GM19043 (cell line): Measurements from ENCODE around the gene KIF26B.

ENCODE experiments used
- ATAC-seq: cut with Tn5 transposase; IDR thresholded peaks from one replicate; pipeline ENCODE4 v1.9.1; 2021; ENCODE audit warnings: low read depth; ENCODE audit not compliant: unreplicated experiment

The KIF26B gene

DNA sequence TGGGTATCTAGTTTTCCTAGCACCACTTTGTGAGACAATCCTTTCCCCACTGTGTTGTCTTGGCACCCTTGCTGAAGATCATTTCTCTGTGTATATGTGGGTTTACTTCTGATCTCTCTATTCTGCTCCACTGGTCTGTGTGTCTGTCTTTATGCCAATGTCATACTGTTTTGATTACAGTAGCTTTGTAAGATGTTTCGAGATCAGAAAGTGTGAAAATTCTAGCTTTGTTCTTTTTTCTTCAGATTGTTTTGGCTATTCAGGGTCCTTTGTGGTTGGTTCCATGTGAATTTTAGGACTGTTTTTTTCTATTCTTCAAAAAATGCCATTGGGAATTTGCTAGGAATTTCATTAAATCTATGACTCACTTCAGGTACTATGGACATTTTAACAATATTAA is 116.2 kb downstream of the KIF26B start:
- ATAC-seq = no peak

DNA sequence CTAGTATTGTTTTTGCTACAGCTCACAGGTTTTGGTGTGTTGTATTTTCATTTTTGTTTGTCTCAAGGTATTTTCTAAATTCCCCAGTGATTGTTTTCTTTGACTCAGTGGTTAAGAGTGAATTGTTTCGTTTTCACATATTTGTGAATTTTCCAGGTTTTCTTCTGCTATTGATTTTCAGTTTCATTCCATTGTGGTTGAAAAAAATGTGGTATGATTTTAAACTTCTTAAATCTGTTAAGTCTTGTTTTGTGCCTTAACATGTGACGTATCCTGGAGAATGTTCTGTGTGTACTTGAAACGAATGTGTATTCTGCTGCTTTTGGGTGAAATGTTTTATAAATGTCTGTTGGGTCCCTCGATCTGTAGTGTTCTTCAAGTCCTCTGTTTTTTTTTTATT is 117.9 kb downstream of the KIF26B start:
- no peak for ATAC-seq

DNA sequence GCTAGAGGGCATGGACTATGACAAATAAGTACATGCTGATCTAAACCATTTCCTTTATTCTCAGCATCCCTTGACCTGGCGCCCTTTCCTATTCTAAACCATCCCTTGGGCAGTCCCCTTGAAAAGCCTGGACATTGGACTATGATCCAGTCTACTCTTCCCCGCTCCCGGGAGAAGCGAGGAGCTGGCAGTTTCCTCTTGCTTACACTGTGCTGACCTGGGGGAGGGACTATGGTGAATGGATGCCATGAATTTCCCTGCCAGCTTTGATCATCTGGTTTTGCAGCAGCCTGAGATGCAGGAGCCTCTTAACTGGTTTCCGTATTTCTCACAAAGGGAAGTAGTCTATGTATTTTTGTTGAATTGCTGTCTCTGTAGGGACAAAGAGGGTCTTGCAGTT is 121.7 kb downstream of the KIF26B start:
- ATAC-seq = no peak

DNA sequence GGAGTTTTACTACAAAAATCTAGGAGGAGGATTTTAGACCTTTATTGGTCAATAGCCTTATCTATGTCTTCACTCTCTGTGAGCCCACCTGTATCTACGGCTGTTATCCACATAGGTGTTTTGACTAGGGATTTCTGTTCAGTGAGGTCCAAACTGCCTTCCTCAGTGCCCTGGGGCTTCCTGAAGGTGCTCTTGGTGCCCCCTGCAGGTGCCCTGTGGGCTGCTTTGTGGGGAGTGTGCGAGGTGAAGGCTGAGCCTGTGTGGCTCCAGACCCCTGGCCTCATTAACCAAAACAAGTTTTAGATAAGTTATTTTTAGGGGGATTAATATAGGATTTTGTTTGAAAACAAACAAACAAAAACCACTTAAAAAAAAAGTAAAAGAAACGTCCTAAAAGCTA is 122.5 kb downstream of the KIF26B start:
- no peak for ATAC-seq

DNA sequence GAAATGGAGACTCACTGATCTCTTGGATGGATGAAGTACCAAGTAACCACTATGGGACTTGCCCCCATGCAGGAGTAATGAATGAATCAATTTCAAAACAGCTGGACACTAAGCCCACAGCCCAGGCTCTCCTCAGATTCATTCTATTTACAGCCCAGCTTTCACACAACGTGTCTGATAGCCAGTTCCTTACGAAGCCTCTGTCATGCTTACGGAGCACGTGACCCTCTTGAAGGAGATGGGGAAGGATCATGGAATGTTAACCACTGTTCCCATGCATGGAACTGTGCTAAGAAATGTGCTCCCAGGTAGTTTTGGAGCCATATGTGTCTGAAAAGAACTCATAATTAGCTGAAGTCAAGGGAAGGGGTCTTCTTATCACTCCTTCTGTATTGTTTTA is 124.1 kb downstream of the KIF26B start:
- ATAC-seq = no peak

DNA sequence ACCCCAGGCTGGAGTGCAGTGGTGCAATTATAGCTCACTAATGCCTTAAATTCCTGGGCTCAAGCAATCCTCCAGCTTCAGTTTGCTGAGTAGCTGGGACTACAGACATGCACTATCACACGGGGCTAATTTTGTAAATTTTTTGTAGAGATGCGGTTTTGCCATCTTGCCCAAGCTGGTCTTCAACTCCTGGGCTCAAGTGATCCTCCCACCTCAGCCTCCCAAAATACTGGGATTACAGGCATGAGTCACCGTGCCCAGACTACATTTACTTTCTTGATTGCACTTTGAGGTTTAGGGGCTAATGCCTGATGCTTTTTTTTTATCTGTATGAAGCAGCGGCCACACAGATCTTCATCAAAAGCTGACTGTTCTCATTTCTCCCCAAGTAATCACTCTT is 124.6 kb downstream of the KIF26B start:
- no peak for ATAC-seq

DNA sequence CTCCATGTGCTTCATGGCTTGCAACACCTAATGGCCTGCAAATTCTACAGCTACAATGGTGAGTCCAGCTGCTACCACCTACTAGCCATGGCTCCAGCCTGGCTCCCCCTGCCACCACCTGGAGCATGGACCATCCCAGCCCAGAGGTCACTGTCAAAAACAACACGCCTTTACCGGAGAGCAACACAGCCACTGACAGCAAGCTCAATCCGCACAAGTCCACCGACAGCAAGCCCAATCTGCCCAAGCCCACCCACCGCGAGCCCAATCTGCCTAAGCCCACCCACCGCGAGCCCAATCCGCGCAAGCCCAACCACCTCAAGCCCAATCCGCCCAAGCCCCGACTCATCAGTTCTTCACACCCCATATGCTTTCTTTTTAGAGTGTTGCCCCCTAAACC is 128.2 kb downstream of the KIF26B start:
- ATAC-seq = no peak

DNA sequence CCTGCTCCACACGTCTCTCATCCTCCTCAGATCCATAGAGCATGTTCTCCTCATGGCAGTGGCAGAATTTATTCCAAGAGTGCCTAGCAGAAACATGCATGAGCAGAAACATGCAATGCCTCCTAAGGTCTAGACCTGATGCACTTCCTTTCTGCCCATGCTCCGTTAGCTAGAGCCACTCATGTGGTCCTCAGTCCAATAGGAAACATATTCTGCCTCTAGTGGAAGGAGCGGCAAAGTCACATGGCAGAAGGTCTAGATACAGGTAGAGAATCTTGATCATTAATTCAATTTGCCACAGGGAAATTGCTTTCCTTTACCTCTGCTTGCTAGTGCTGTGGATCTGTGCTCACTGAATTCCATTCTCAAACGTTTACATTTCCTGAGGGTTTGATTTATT is 130.4 kb downstream of the KIF26B start:
- ATAC-seq = no peak

DNA sequence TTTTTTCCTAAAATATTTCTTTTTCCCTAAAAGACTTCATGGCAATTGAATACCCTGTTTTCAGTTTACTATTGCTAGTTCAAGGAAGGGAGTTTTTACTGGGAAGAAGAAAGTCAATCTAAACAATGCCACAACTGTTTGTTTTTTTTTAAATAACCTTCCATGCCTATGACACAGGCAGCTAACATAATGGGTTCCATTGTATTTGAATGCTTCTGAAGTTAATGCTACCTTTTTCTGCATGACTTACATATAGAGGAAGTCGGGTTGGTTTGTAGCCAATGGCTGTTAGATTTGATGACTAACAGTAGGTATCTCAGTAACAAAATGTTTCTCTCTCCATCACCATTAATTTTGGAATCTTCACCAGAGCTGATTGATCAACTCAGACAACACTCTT is 134.0 kb downstream of the KIF26B start:
- no peak for ATAC-seq

DNA sequence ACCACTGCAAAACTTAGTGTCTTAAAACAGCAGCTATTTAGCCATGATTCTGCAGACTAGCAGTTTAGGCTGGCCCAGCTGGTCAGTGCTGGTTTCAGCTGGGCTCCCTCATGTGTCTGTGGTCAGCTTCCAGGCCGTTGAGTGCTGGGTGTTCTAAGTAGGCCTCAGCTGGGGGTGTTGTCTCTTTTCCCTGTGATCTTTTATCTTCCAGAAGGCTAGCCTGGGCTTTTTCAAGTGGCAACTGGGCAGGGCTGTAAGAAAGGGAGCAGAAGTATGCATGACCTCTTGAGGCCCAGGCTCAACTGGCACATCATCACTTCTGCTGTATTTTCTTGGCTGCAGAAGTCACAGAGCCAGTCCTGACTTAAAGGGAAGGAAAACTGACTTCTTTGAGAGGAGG is 136.1 kb downstream of the KIF26B start:
- ATAC-seq = no peak

DNA sequence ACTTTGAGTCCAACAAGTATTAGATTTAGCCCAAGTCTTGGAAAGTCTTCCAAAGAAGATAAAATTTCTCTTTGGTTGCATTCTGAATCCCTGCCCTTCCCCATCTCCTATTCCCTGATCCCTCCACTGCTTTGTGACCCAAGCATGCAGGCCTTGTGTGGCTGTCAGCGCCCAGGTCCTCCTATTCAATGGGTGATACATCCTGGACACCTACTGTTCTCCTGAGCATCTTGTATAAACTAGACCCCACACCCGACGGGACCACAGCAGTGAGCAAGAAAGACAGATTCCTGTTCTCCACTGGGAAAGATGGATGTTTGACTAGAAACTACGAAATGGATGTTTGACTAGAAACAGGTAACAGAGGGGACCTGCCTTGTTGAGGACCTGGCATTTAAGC is 136.6 kb downstream of the KIF26B start:
- no peak for ATAC-seq

DNA sequence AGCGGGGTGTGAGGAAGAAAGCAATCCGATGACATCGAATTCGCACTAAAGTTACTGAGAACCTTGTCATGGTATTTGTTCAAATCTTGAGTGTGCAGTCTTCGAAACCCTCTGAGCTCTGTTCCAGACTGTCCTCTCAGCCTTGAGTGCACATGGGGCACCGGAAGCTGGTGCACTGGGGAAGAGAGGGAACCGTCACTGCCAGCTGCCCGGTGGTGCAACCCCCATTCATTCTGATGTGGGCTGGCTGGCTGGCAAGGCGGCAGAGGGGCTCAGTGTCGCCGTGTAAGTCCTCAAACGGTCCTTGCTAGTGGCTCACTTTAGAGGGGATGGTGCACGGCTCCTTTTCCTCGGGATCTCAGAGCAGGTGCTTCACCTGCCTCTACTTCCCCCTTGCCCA is 137.4 kb downstream of the KIF26B start:
- no peak for ATAC-seq

DNA sequence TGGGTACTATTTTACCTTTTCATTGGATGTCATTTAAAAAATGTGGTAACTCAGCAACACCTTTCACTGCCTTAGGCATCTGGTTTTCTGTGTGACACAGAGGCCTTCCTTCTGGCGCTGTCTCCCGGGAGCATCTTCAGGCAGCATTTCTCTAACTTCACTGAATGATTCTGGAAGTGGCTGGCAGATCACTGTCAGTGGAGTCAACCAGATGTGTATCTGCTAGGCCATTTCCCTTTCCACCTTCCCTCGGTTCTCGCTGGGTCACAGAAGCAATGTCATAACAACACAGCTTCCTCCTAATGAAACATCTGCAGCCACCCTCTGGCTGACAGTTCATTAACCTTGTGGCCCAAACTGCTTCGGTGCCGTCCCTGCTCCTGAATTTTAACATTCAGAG is 137.8 kb downstream of the KIF26B start:
- ATAC-seq = no peak

DNA sequence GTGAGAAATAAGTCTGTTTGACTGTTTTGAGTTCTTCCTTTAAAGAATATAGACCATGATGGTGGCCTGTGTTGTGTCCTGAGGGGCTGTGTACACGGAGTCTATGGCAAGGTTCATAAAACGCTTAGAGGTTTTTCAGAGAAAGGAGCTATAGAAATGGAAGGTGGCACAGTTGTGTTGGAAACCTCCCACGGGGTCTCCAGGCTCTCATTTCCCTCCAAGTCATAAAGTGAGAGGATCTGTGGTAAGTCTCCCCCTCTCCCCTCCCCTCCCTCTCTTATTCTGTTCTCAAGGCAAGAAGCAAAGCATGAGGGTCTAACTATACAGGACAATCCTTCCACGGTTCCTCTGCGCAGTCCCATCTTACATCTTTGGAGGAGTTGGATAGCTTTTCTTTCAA is 139.2 kb downstream of the KIF26B start:
- ATAC-seq = no peak

DNA sequence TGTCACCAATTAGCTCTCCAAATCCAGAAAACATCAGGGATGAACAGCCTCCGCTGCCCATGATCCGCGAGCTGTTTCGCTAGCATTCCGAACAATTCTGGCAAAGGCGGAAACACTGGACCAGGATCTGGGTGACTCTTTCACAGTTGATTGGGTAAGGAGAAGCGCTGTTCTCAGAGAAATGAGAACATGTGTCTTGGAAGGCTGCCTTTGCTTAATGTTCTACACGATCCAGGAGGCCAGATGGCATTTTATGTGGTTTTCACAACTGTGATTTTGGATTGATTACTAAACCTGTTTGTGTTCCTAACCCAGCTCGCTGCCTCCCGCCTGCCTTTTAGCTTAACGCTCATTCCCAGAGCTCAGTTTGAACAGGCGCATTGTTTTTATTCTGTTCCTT is 144.0 kb downstream of the KIF26B start:
- ATAC-seq = no peak

DNA sequence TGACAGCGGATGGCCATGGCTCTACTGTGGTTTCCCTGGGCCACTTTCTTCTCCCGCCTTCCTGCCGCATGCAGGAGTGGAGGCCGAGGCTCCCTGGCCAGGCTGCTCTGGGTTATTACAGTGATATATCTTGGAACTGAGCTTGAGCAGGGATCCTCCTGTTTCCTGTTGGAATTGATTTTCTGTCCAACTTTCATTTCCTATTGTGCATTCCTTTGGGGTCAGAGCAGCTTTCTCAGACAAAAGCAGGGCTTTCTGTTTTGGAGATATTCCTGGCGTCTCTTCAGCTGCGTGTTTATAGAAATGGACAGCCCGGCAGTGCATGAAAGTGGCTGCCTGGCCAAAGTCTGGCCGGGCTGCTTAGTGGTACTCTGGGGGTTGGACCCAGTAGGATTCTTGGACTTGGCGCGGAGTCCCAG is 146.4 kb downstream of the KIF26B start:
- no peak for ATAC-seq

DNA sequence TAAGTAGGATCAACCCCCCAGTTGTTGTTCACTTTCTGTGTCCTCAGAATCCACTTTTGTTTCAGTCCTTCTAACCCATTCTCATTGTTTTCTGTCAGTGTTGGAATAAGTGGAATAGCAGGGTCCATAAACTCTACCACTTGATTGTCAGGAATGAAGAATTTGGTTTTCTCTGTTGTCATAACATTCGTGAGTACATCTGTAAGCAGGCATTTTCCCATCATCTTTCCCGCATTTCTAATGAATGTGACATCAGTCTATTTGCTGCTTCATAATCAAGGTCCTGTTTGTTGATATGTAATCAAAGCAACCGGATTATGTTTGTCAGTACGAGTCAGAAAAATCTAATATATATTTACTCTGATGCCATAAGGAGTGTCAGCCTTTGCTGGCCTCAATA is 147.1 kb downstream of the KIF26B start:
- ATAC-seq = no peak

DNA sequence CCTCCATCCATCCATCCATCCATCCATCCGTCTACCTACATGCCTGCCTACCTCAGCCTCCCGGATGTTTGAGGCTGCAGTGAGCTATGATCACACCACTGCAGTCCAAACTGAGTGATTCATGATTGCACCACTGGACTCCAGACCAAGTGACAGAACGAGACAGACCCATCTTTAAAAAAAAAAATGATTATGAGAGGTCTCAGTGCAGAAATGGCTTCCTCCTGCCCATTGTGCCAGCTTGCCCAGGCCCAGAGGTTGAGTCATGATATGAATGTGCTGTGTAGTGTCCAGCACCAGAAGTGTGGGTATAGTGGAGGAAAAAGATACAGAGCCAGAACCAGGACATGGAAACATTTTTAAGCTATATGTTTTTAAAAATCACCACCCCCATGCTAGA is 149.9 kb downstream of the KIF26B start:
- no peak for ATAC-seq

DNA sequence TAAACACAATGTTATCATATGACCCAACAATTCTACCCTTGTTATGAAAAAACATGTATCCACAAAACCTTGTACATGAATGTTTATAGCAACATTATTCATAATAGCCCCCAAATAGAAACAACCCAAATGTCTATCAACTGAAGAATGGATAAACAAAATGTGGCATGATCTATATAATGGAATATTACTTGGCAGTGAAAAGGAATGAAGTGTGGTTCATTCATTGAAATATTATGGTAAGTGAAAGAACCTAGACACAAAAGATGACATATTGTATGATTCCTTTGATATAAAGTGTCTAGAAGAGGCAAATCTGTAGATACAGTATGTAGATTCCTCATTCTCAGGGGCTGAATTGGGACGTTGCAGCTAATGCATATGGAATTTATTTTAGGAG is 151.2 kb downstream of the KIF26B start:
- no peak for ATAC-seq

DNA sequence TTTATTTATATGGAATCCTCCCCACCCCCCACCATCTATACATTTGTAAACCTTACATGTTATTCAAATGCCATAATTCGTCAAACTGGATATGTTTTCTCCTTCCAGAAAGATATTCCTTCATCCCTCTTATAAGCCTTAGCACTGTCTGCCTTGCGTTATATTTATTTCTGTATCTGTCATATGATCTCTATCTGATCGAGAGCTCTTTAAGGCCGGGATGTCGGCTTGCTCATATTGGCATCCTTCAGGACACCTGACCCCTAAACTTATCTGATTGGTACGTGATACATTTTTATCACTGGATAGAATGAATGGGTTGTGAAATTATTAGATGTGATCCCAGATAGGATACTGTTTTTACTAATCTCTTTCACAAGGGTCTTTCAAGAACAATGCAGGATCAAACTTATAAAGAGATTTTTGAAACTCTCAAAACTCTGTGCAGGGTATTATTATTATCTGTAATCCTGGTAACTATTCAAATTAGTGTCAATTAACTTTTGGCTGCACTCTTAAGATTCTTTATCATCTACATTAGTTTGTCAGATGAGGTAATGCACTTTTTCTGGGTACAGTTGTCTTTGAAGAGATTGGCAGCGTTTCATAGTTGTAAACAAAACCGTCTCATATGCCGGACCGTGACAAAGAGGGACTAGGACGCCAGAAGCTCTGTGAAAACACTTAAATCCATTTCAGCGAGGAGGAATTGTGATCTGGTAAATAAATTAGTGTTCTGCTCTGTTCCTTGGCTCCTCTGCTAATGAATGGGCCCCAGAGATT is 152.0 kb downstream of the KIF26B start:
- no peak for ATAC-seq

DNA sequence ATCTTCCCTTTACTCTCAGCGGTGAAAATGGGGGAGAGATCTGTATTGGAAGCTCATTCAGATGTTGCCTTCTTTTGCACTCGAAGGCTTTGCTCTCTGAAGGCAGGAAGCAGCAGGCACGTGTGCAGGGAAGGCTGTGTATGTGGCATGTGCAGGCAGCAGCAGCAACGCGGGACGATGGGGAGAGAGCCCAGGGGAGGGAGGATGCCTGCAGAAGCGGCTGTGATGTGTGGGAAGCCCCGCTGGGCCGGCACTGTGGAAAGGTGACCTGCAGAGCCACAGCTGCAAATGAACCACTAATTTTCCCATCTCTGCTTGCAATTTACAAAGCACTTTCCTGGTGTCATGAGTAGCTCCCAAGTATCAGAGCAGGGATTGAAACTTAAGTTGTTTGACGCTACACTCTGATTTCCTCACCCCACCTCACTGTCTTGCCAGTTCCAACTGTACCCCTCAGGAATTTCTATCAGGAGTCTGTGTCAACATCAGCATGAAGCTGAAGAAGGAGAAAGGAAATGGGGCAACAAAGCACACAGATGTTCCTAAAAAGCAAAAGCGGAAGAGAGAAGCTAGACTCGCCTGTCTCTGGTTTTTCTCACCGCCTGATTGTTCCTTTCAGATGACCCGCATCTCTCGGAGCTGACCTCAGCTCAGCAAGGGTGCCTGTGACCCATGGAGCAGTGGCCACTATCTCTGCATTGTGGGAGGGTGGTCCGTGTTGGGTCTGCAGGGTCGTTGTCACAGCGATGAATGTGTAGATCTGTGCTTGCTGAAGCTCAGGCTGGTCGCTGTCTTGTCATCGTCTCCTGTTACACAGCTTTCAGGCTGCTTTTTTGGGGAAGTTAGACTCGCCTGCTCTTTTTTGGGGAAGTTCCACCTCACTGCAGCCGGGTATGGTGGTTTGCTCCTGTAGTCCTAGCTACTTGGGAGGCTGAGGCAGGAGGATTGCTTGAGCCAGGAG is 156.1 kb downstream of the KIF26B start:
- ATAC-seq = no peak
